GM21390 (cell line): Measurements from ENCODE around the gene MDK.

Experiments
- ATAC-seq: cut with Tn5 transposase; IDR thresholded peaks from one replicate; pipeline ENCODE4 v1.9.1; 2021; ENCODE audit not compliant: unreplicated experiment

The MDK gene

GRCh38 chr11:46381819-46382645, 563 bp downstream of the MDK start:
- ATAC-seq = no peak

GRCh38 chr11:46382646-46383403, 1.4 kb downstream of the MDK start:
- no peak for ATAC-seq

GRCh38 chr11:46383404-46383758, 1.9 kb downstream of the MDK start:
- no peak for ATAC-seq

- ATAC-seq = no peak
These were observed 2.7 kb downstream of the MDK start for GRCh38 chr11:46383974-46384701.

- no peak for ATAC-seq
These were observed 3.9 kb downstream of the MDK start for GRCh38 chr11:46385169-46386004.

- ATAC-seq = no peak
These were observed 4.6 kb downstream of the MDK start for GRCh38 chr11:46386005-46386578.

GRCh38 chr11:46386674-46387073, 5.2 kb downstream of the MDK start:
- no peak for ATAC-seq

- no peak for ATAC-seq
These were observed 6.0 kb downstream of the MDK start for GRCh38 chr11:46387456-46387855.

GRCh38 chr11:46387919-46388618, 6.6 kb downstream of the MDK start:
- ATAC-seq = no peak

GRCh38 chr11:46388619-46389449, 7.4 kb downstream of the MDK start:
- ATAC-seq = no peak

GRCh38 chr11:46389450-46390330, 8.2 kb downstream of the MDK start:
- ATAC-seq = peak; percentile 42

- no peak for ATAC-seq
These were observed 9.1 kb downstream of the MDK start for GRCh38 chr11:46390331-46391171.

GRCh38 chr11:46391186-46391577, 9.7 kb downstream of the MDK start:
- no peak for ATAC-seq

GRCh38 chr11:46391578-46392420, 10.3 kb downstream of the MDK start, which contains the start of gene CHRM4:
TSS of gene CHRM4 (minus strand) at chr11:46391776. CDS start at chr11:46386557, 5,219 bp downstream.
- no peak for ATAC-seq

GRCh38 chr11:46392421-46393230, 11.2 kb downstream of the MDK start:
- no peak for ATAC-seq
